Stimulated activated CD4-positive, alpha-beta T cell treated with anti-CD3 and anti-CD28 coated beads, Interleukin-12 subunit alpha, Interleukin-12 subunit beta, amount 100 ng/mL, for 24 hours (primary cell): ENCODE measurements around the gene KLF15.

Experiments used
- DNase-seq, 2 experiments: peaks; one replicate each; pipeline ENCODE4 v3.0.0-alpha.2; 2020; ENCODE audit warnings: low read depth in 2 of 2

KLF15 gene

DNA sequence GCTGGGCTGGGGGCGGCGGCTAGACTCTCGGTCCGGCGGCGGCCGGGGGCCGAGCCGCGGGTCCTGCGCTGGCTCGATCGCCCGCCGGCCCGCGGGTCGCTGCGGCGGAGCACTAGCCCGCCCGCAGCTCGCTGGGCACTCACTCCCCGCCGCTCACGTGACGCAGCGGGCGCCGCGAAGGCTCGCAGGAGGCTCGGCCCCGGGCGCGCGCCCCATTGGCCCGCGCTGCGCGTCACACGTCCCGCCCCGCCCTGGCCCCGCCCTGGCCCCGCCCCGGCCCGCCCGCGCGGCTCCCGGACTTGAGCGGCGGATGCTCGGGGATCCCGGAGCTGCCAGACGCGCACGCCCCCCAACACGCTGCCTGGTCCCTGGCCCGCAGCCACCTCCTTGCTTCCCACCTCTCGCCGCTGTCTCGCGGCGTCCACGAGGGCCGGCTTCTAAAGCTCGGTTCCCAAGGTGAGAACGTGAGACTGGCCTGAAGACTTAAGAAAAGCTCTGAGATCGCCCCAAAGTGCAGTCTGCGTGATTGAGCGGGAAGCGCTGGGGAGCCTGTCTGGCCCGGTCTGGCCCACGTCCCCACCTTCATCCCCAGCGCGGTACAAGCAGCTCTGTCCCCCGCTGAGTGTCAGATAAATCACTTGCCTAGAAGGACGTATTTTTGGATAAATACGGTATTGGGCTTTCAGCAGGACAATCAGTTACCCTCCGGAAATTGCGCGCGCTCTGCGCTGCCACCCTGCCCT is at the start of gene KLF15:
KLF15 (minus strand) TSS at position 114 of the 743 bp plus-strand sequence. CDS start 4,486 bp downstream, outside the sequence.
- DNase-seq: peak; percentile 62 to 72

DNA sequence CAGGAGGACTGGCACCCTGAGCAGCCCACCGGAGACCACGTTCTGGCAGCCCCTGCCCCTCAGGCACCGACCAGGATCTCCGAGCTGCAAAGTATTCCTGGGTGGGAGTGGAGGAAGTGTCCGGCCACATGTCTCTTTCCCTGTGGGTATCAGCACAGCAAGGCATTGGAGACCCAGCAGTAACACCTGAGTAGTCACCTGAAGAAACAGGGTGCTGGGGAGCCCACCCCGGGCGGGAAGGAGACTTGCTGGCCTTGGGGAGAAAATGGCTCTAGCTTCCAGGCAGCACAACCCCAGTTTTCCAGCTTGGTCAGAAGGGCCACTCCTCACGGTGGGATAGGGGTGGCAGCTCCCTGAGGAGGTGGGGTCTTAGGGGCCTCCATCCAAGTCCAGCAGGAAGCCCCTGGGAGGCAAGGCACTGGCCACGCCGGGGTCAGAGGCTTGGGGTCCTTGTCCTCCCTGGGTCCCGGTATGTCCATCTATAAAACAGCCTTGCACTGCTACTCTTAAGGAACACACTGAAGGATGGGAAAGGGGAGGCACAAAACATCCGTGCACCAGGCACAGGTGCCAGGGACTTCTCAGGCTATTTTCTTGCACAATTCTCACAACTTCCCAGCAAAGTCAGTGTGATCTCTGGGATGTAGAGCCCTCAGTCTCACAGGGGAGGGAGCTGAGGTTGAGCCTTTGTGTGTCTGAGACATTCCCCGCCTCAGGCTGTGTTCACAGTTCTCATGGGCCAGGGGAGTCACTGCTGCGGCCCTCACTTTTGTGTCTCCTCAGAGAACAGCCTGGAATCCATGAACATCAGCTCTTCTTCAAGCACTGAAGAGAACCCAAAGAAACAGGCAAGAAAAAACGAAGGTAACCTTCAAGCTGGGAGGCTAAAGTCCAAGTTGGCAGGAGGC is 49.4 kb upstream of the KLF15 start:
- DNase-seq: no peak

DNA sequence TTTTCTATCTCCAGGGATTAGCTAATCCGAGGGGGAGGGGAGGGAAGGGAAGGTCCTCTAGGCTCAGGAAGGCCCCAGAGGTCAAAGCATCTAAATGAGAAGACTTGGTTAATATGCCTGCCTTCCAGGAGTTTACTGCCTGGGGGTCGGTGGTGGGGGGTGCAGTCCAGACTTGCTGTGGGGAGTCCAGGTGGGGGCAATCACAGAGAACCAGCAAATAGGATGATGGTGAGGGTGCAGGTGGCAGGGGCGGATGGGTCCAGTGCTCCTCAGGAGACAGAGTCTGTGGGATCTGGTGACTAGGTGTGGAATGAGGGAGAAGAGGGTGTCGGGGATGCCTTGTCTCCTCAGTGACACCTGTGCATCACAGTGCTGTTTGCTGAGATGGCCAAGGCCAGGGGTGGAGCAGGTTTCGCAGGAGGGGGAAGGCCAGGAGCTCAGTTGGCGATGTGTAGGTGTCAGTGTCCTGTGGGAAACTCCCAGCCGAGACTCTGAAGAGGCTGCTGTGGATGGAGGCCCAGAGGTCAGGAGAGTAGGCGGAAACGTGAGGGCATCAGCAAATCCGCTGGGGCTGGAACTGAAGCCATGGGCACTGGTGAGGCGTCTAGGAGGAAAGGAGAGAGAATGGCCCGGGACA is 45.6 kb upstream of the KLF15 start:
- DNase-seq: no peak

DNA sequence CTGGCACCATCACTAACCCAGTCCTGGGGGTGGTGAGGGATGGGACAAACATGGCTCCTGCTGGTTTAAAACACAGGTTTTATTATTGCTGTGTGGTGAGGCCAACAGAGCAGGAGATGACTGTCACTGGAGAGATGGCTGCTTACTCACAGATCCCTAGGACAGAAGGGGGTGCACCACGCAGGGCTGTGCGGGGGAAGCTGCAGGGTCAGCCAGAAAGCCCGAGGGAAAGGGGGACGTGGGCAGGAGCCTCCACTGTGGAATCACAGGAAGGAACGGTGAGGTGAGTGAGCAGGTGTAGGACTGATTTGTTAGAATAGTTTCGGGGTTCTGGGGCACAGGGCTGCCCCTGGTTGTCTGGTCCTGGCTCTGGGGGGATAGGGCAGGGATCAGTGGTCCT is 45.0 kb upstream of the KLF15 start:
- no peak for DNase-seq

DNA sequence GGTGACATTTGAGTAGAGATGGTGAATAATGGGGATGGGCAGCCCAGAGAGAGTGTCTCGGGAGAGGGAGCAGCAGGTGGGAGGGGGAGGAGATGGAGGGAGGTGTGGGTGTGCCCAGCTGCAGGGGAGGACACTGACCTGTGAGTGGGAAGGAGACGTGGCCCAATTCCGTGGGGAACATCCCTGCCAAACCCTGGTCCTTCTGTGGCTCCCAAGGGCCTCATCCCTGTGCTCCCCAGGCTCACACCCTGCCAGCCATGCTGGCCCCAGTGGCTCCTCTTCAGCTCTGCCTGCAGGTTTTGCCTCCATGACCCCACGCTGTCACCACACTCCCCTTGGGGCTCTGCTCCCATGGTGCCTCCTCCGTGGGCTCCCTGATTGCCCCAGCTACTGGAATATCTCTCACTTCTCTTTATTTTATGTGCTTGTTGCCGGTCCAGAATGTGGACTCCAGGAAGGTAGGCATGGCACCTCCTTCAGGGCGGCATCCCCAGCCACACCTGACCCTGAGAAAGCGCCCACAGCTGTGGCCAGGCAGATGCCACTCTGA is 44.5 kb upstream of the KLF15 start:
- DNase-seq: no peak

DNA sequence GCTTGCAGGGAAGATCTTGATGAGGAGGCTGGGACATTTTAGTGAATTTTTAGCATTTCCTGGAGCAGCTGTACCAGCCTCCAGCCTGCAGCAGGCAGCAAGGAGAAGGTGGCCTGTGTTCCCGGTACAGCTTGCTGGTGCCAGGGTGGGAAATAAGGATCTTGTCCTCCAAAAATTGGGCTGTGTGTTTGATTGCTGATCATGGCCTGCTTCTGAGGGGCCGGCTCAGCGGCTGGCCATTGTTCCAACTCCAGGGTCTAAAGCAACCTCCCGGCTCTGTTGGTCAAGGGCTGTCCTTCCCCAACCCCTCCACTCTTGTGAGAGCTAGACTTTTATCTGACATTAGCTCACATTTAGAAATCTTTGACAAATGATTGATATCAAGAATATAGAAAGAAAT is 42.5 kb upstream of the KLF15 start:
- DNase-seq: no peak

DNA sequence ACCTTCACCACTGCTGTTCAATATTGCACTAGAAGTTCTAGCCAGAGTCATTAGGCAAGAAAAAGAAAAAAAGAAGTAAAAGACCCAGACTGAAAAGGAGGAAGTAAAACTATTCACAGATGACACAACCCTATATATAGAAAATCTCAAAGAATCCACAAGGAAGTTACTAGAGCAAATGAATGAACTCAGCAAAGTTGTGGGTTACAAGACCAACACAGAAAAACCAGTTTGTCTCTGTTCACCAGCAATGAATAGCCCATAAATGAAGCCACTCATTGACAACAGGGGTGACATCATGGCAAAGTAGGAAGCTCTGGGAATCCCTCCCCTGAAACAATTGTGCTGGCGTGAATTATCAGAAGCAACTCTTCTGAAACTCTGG is 42.1 kb upstream of the KLF15 start:
- DNase-seq: no peak

DNA sequence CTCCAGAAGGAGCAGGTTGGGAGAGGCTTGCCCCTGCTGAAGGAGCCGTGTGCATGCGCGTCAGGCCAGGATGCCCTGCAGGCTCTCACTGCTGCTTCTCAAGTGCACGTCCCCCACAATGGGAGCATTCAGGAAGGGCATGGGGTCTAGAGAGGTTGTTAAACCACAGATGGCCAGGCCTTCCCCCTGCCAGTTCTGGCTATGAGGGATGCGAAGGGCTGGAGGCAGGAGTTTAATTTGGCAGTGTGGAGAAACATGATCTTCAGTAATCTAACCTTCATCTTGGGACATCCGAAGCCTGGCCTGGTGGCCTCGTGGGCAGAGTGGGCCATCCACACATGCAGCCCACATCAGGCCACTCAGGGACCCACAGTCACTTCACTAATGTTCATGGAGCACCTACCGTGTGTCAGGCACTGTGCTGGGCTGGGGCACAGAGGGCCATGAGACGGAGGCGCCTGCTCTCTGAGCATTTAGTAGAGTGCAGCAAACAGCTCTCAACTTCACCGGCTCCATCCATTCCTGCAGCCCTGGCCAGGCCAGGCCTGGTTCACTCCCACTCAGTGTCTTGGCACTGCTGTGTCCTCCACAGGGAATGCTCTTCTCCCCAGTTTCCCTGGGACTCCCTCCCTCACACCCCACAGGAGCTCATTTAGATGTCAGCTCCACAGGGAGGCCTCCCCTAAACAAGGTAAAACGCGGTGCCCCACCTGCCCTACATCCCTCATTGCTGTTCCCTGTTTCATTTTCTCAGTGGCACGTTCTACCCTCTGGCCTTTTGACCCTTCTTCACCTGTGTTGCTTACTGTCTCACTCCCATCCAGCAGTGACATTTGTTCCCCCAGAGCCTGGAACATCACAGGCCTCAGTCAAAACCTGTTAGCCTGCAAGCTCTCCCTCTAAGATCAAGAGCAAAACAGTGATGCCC is 41.5 kb upstream of the KLF15 start:
- no peak for DNase-seq

DNA sequence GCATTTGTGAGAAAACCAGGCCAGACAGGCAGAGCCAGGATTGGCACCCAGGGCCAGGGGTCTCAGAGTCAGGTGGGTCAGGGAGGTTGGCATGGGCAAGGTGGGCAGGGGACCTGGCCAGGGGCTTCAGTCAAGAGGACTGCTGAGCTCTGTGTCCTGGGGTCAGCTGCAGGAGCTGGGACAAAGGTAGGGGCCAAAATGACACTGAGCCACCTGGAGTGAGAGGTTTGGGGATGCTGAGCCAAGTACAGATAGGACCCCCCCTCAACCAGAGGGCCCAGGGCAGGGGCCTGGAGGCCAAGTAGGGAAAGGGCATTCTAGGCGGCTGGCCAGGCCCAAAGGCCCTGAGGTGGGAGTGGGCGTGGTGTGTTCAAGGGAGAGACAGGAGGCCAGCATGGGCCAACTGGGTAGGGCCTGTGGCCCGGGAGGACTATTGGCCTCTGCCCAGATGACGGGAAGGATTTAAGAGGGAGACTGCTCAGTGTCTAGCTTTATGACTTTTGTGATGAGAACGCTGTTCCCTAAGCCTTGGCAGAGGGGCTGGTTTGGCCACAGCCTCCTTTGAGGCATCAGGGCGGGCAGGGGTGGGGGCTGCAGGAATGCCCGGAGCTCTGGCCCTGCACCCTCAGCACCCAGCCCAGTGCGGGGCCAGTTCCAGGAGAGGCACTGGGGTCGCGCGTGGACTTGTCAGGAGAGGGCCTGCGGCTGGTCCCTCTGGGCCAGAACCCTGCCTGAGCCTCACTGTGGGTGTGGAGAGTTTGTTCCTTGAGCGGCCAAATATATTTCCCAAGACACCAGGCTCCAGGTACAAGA is 40.6 kb upstream of the KLF15 start:
- no peak for DNase-seq

DNA sequence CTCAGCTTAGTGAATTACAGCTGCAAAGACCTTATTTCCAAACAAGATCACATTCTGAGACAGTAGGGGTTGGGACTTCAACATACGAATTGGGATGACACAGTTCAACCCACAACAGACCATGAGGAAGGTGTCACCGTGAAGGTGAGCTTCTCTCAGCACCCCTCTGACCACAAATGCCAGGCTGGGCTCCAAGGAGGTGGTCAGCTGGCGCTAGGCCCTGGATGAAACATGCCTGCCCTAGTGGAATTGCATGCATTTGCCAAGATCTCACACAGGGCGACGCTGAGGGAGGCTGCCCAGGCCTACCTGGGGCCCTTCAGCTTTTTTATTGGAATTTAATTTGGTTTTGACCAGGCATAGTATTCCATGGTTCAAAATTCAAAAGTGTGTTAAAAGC is 39.3 kb upstream of the KLF15 start:
- no peak for DNase-seq

DNA sequence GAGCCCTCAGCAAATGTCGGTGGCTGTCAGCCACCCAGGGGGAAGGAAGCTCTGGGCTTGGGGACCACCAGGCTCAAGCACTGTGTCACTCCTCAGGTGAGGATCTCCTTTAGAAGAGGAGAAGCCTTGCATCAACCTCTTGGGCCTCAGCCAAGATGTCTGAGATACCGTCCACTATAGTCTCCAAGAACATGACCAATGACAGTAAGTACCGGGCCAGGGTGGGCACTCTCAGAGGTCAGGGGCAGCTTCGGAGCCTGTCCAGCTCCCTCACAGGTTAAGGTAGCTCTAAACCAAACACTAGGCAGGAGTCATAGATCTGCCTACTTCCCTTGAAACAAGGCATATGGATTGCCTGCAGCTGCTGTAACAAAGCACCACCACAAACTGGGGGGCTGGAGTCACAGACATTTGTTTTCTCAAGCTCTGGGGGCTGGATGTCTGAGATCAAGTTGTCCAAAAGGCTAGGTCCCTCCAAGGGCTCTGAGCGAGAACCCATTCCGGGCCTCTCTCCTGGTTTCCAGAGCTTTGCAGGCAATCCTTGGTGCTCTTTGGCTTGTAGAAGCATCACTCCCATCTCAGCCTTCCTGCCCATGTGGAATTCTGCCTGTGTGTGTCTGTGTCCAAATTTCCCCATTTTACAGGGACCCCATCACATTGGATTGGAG is 38.8 kb upstream of the KLF15 start:
- no peak for DNase-seq

DNA sequence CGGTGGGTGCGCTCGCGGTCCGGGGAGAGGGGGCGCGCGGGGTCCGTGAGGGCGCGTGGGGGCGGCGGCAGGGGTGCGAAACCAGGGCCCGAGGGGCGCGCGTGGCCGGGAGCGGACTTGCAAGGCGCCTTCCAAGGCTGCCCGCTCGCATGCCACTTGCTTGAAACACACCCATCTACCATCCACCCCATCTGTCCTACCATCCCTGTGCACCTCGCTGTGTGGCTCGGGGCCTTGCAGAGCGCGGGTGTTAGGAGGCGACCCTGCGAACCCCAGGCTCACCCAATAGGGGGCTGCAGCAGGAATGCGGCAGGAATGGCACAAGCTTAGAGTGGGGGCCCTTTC is 37.7 kb upstream of the KLF15 start:
- DNase-seq: no peak

DNA sequence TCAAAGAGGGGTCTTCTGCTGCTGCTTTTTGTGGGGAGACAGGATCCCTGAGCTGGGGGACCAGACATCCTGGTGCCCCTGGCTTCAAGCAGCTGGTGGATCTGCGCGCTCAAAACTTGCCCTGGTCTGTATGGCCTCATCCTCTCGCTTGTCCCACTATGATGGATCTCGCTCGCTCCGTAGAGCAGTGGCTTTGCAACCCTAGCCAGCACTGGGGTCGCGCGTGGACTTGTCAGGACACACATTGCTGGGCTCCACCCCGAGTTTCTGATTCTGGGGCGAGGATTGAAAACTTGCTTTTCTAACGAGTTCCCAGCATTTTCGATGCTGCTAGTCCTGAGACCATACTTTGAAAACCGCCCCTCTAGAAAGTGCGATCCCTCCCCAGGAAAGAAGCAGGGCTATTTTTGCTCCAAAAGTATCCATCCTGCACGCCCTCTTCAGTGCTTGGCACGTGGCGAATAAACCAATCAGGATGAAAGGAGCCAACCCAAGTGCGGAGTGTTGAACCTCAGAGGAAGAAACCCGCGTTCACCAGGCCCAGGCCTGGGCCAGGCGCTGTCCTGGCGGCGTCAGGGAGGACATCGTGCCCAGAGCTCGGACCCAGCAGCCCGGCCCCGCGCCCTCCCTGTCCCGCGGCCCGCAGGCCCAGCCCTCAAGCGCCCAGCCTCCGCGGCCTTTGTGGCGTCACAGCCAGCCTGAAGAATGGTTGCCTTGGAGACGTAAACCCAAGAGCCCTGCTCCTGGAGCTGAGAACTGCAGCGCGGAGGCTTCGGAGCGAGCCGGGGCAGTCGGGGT is 37.2 kb upstream of the KLF15 start, which contains the start of gene CFAP100:
CFAP100 (plus strand) TSS at position 731 of the 798 bp plus-strand sequence. CDS start 1,092 bp downstream, outside the sequence.
- DNase-seq: no peak

DNA sequence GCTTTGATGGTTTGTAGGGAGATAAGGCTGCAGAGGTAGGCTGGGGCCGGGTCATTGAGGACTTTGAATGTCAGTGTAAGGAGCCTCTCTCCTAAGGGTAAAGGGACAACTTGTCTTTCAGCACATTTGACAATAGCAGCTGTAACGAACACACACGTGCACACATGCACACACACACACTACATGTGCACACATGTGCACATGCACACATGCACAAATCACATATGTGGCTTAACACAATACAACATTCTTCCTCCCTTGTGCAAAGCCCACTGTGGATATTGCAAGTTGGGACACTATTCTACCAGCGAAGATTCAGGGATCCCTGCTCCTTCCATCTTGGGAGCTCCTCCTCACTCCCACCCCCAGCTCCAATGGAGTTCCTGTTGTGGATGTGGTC is 36.4 kb upstream of the KLF15 start:
- no peak for DNase-seq

DNA sequence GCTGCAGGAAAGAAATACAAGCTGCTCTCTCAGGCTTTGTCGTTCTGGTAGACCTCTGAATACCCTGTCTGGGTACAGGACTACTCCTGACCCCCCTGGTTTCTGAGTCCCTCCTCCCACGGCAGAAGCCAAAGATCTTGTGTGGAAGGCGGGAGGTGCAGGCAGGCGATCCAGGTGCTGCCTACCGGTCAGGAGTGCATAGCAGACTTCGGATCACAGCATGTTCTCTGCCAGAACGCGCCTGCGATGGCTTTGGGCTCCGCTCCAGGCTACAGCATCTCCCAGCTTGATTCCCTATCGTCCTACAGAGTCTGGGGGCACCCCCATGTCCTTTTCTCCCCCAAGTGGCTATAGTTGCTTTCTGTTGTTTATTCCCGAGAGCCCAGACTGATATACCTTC is 35.0 kb upstream of the KLF15 start:
- no peak for DNase-seq

DNA sequence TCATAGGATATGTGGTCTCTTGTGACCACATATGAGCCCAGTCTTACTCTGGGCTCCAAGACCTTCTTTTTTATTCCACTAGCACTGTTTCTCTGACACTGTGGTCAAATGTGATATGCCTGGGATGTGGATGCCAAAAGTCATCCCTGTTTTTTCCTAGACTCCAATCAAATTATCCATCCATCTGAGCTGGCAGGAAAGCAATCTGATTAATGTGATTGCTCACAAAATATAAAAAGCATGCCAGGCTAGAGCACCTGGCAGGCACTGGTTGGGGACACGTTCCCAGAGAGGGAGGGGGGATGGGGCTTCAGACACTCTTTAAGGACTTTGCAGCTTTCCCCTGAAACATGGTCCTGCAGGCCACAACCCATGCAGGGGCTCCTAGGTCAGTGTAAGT is 34.4 kb upstream of the KLF15 start:
- no peak for DNase-seq

DNA sequence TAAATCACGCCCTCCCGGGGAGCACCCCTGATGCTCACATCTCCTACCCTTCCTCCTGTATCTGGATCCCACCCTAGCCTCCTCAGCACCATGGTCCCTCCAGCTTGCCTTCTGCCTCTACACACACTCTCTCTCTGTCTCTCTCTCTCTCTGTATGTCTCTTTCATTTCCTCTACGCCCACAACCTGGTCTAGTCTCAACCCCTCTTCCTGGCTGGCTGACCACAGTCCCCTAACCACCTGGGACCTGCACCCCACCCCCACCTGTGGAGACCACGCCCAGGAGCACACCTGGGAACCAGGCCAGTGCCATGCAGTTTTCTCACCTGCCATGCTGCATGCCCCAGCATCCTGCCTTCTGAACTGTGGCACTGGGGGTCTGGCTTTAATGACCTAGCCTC is 33.5 kb upstream of the KLF15 start:
- no peak for DNase-seq

DNA sequence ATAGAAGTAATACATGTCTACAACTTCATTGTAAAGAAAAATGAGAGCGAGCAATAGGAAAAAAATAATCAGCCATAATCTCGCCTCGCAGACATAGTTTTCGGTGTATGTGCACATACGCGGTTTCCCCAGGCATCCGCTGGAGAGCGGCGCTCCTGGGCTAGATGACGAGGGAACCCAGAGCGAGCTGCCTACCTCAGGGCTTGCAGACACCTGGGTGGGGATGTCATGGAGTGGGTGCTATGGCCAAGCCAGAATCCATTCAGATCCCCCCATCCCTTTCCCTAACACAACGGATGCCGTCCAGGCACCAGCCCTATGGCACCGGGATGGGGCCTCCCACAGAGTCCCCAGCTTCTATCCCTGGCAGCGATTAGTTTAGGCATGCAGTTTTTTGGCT is 33.0 kb upstream of the KLF15 start:
- DNase-seq: no peak

DNA sequence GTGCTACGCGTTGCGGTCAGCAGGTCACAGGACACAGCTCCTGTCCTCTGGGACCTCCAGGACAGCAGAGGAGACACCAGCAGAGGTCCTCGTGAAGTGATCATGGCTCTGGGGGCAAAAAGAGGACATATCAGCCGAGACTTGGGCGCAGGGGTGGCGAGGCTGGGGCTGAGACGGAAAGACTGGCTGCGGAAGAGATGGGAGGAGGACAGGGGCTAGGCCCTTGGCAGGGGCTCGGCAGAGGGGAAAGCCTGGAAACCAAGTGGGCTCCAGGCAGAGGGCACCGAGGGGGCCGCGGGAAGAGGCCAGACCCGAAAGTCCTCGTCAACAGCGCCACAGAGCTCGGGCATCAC is 32.6 kb upstream of the KLF15 start:
- DNase-seq: no peak
